Endometrium (tissue), 2 donors: ENCODE data around the gene ARSB.
"Not testable (repeated sequence)": the region's sequence is repeated elsewhere in the genome, so short reads cannot be mapped to it uniquely, and the experiment has no call there.

Source experiments
- FAIRE-seq: peaks from 2 replicates; lab custom pipeline; 2012; peaks lifted over from hg19 to GRCh38; lab: Jason Lieb, UNC
- donor health status: control.
- donor health status: control.

Gene ARSB

GRCh38 chr5:78750281-78750680 is 234.8 kb downstream of the ARSB start:
- FAIRE-seq, result no peak

GRCh38 chr5:78747705-78748359 is 237.3 kb downstream of the ARSB start:
- FAIRE-seq, result no peak

- no peak for FAIRE-seq
Measured at GRCh38 chr5:78747055-78747454, 238.1 kb downstream of the ARSB start.

GRCh38 chr5:78746021-78746770 is 238.9 kb downstream of the ARSB start:
- FAIRE-seq, result no peak

GRCh38 chr5:78744951-78745534 is 240.1 kb downstream of the ARSB start:
- FAIRE-seq, result no peak

GRCh38 chr5:78741019-78741418 is 244.1 kb downstream of the ARSB start:
- no peak for FAIRE-seq

- no peak for FAIRE-seq
Measured at GRCh38 chr5:78738693-78739300, 246.3 kb downstream of the ARSB start.

- peak; percentile 62 for FAIRE-seq
Measured at GRCh38 chr5:78738104-78738503, 247.0 kb downstream of the ARSB start.

- FAIRE-seq, result no peak
Measured at GRCh38 chr5:78735834-78736463, 249.2 kb downstream of the ARSB start.

GRCh38 chr5:78734950-78735349 is 250.2 kb downstream of the ARSB start:
- FAIRE-seq, result no peak

GRCh38 chr5:78734094-78734845 is 250.8 kb downstream of the ARSB start:
- FAIRE-seq, result no peak

GRCh38 chr5:78732721-78733120 is 252.4 kb downstream of the ARSB start:
- not testable (repeated sequence) for FAIRE-seq

GRCh38 chr5:78731884-78732283 is 253.2 kb downstream of the ARSB start:
- peak; percentile 99 for FAIRE-seq

GRCh38 chr5:78730300-78731094 is 254.6 kb downstream of the ARSB start:
- no peak for FAIRE-seq

GRCh38 chr5:78727786-78728761 is 257.0 kb downstream of the ARSB start:
- no peak for FAIRE-seq
